ENCODE measurements around the gene MAPK14.
"Not testable (repeated sequence)": the region's sequence is repeated elsewhere in the genome, so short reads cannot be mapped to it uniquely, and the experiment has no call there.

MAPK14 gene

GRCh38 chr6:36070252-36070651 lies 42.6 kb downstream of the MAPK14 start:
- DNase-seq (ENCODE audit: low read depth) = no peak

DNA sequence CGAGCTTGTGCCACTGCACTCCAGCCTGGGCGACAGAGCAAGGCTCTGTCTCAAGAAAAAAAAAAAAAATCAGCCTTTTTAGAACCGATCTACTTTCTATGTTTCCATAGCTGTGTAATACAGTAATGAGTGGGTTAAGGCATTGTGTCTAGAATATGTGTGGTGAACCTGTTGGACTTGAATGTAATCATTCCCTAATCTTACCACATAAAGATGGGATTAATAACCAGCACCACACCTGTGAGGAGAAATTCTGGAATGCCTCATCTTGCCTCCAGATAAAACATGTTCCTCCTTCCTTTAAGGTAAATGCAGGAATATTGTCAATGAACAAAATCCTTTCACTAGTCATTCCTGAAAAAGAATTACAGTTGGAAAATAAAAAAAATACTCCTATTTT lies 43.7 kb downstream of the MAPK14 start:
- DNase-seq (ENCODE audit: low read depth) = no peak

GRCh38 chr6:36071714-36072113 lies 44.1 kb downstream of the MAPK14 start:
- DNase-seq (ENCODE audit: low read depth) = no peak

DNA sequence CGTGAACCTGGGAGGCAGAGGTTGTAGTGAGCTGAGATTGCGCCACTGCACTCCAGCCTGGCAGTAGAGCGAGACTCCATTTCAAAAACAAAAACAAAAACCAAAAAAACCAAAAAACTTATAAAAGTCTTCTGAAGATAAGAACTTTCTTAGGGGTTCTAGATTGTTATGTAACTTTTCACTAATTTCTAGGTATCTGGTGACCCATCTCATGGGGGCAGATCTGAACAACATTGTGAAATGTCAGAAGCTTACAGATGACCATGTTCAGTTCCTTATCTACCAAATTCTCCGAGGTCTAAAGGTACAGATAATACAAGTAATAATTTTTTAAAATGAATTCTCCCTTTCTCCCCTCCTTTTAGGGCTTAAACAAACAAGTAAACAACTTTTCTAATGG lies 45.1 kb downstream of the MAPK14 start:
- no peak for DNase-seq (ENCODE audit: low read depth)

DNA sequence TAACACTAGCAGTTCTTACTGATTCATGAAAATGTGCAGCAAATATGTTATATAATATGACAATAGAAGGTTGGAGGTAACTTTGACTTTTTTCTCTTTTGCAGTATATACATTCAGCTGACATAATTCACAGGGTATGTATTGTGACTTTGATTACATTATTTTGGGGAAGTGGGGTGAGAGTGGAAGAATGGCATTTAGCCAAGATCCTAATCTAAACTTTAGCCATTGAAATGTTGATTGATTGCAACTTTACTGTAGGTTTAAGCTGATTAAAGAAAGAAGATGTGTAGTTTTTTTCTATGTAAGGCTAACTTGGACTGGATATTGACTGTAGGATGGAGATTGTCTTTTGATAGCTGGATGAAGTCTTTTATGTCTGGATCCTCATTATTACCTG lies 46.0 kb downstream of the MAPK14 start:
- DNase-seq (ENCODE audit: low read depth) = no peak

- no peak for DNase-seq (ENCODE audit: low read depth)
Measured at GRCh38 chr6:36075656-36076055, 48.0 kb downstream of the MAPK14 start.

DNA sequence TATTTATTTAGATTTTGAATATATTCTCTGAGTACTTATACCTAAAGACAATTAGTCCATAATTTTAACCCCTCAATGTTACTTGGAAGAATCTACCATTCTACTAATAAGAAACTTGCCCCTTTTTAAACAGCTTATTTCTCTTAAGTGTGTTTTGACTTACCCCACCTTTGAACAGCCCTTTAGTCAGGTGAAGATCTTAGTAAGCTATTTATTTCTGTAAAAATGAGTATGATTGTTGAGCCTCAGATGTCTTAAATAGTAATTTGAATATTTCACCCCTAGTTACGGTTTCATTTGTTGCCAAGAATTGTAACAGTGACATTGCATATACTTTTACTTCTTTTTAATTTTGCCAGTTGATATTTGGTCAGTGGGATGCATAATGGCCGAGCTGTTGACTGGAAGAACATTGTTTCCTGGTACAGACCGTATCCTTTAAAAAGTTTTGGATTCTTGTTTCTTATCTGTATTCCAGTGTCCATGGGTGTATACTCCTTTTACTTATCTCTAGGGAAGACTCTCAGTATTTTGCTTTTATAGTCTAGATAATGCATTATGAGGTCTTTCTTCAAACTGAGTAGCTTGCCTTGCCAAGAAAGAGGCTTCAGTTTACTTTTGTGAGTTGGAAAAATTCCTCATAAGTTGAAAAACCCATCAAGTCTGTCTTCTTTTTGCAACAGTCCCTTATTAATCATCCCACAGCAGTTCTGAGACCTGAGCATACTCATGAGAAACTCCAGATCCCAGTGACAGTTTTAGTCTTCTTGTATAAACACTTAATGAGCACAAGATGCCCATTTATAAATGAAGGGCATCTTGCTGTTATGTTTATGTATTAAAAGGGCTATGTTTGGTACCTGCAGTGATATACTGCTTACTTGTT lies 48.8 kb downstream of the MAPK14 start:
- DNase-seq (ENCODE audit: low read depth) = no peak

- DNase-seq (ENCODE audit: low read depth) = no peak
Measured at GRCh38 chr6:36078159-36078558, 50.6 kb downstream of the MAPK14 start.

GRCh38 chr6:36079601-36080000 lies 52.0 kb downstream of the MAPK14 start:
- no peak for DNase-seq (ENCODE audit: low read depth)

DNA sequence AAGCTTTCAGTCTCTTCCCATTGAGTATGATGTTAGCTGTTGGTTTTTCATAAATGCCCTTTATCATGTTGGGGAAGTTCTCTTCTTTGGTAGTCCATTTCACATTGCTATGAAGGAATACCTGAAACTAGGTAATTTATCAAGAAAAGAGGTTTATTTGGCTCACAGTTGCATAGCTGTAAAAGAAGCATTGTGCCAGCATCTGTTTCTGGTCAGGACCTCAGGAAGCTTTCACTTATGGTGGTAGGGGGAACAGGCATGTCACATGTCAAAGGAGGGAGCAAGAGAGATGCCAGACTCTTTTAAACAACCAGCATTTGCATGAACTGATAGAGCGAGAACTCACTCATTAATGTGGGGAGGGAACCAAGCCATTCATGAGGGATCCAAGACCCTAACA lies 54.7 kb downstream of the MAPK14 start:
- no peak for DNase-seq (ENCODE audit: low read depth)

- DNase-seq (ENCODE audit: low read depth) = no peak
Measured at GRCh38 chr6:36083446-36083845, 55.8 kb downstream of the MAPK14 start.

DNA sequence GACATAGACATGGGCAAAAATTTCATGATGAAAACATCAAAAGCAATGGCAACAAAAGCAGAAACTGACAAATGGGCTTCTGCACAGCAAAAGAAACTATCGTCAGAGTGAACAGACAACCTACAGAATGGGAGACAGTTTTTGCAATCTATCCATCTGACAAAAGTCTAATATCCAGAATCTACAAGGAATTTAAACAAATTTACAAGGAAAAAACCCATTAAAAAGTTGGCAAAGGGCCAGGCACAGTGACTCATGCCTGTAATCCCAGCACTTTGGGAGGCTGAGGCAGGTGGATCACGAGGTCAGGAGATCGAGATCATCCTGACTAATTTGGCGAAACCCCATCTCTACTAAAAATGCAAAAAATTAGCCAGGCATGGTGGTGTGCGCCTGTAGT lies 60.6 kb downstream of the MAPK14 start:
- DNase-seq (ENCODE audit: low read depth) = not testable (repeated sequence)

GRCh38 chr6:36089048-36089447 lies 61.4 kb downstream of the MAPK14 start:
- DNase-seq (ENCODE audit: low read depth) = no peak

GRCh38 chr6:36094238-36094637 lies 66.6 kb downstream of the MAPK14 start:
- no peak for DNase-seq (ENCODE audit: low read depth)

DNA sequence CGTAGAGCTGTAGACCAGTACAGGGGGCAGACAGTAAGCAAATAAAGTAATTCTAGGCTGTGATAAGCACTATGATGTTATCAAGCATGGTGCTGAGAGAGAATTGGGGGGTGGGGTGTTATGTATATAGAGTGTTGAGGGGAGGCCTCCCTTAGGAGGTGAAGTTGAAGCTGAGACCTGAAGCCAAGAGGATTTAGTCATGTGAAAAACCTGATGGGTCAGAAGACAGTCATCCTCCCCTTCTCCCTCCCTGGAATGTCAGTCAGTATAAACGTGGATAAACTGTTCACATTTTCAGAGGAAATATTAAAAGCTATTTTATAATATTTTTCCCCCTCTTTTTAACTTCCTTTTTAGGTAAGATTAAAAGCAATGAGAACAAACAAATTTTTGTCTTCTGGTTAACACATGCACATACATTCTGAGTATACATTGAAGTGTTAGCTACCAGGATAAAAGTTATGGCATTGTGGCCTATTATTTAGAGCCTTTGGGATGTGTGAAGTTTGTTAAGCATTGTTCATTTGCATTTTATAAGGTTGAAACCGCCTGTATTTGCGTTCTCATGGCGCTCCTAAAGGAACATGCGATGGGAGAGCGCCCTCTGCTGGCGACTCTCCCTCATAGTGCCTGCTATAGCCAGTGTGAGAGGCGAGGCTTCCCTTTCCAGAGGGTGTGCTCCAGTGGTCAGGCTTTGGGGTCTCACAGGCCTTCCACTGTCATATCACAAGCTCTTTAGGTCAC lies 67.3 kb downstream of the MAPK14 start:
- DNase-seq (ENCODE audit: low read depth) = peak; percentile 67

DNA sequence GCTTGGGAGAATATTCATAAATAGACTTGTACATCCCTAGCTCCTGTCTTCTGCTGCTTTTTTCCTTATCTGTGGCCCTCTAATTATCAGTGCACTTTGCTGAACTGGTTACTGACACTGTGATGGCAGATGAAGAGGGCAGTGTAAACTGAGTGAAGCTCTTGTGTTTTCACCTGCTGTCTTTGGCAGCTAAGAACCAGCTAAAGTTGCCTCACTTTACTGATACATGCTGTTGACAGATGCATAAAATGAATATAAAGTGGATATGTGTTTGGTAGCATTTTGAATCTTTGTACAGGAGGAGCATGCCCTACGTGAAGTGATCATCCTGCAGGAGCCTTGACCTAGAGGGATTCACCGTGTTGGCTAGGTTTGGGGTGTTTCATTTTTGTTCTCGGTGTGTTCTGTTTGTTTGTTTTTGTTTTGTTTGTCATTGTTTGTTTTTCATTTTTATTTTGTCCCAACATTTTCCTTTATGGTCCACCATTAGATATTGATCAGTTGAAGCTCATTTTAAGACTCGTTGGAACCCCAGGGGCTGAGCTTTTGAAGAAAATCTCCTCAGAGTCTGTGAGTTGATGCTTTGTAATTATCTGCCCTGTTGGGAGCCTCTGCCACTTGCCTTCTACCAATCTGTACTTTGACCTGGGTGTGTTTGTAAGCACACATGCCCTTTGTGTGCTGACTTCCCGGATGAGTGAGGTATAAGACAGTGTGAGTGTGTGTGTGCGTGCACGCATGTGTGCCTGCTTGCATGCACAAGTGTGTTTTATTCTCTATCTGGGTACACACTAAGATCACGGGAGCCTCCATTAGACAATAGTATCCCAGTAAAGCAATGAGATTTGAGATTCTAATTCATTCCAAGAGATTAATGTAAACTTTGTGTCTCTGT lies 68.1 kb downstream of the MAPK14 start:
- no peak for DNase-seq (ENCODE audit: low read depth)

- no peak for DNase-seq (ENCODE audit: low read depth)
Measured at GRCh38 chr6:36098253-36098919, 70.8 kb downstream of the MAPK14 start.

- DNase-seq (ENCODE audit: low read depth) = no peak
Measured at GRCh38 chr6:36098920-36099647, 71.5 kb downstream of the MAPK14 start.

GRCh38 chr6:36099869-36100483 lies 72.4 kb downstream of the MAPK14 start:
- no peak for DNase-seq (ENCODE audit: low read depth)

DNA sequence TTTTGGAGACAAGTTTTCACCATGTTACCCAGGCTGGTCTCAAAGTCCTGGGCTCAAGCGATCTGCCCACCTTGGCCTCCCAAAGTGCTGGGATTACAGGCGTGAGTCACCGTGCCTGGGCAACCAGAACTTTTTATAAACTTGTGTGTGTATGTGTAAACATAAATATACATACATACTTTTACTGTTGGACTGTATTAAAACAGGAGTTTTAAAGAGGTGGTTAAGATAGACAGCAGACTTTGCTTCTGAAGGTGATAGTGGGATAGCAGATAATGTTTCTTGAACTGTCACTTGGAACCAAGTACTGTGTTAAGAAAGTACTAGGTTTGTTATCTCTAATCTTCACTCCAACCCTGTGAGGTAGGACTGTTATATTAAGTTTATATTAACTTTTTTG lies 74.1 kb downstream of the MAPK14 start:
- DNase-seq (ENCODE audit: low read depth) = no peak

DNA sequence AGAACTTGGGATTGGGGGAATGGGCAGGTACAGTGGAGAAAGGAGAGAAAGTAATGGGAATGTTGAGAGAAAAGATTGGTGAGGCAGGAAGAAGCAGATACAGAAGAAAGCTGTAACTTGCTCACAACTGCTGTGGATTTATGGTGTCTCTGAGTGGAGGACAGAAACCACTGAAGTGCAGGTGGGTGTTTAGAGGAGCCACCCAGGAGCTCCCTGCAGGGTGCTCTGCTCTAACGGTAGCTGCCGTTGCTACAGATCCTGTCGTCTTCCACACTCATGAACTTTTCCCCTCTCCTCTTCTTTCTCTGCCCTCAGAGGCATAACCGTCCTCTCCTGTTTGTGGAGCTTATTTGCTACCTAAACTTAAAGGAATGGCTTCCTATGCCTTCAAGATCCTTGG lies 75.2 kb downstream of the MAPK14 start:
- DNase-seq (ENCODE audit: low read depth) = no peak
